ENCODE data around the gene NDP.

Gene NDP

DNA sequence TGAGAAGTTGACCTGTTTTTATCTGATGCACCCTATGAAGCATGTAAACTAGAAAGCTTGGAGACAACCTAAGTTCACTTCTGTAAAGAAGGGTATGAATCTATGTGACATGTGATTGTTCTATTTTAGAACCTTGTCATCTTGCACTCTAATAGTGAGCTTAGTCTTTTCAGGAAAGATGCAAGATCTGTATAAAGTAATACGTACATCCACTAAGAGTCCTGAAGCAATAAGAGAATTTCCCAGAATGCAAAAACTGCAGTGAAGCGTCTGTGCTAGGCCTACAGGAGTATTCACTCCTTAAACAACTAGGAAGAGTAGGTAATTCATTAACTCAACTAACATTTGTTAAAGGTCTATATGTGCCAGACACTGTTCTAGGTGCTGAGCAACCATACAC, 23.3 kb upstream of the NDP start (continued):
- TF ChIP-seq GLI2 (tag by site-specific recombination; IDR thresholded peaks at IDR 0.05; ENCODE audit: borderline replicate concordance, low read depth): no peak
- no peak for TF ChIP-seq HOXA7 (CRISPR knock-in tag; IDR thresholded peaks at IDR 0.05; ENCODE audit: borderline replicate concordance)
- no peak for TF ChIP-seq ZNF391 (tag by site-specific recombination; IDR thresholded peaks at IDR 0.05; ENCODE audit: borderline replicate concordance, low read depth)
- no peak for TF ChIP-seq ZNF37A (tag by site-specific recombination; IDR thresholded peaks at IDR 0.05)
- no peak for TF ChIP-seq ZNF248 (tag by site-specific recombination; IDR thresholded peaks at IDR 0.05)
- TF ChIP-seq REPIN1 (tag by site-specific recombination; IDR thresholded peaks at IDR 0.05; ENCODE audit: low read depth): no peak
- TF ChIP-seq ZFP69B (tag by site-specific recombination; IDR thresholded peaks at IDR 0.05): no peak
- TF ChIP-seq, protein P1, sequence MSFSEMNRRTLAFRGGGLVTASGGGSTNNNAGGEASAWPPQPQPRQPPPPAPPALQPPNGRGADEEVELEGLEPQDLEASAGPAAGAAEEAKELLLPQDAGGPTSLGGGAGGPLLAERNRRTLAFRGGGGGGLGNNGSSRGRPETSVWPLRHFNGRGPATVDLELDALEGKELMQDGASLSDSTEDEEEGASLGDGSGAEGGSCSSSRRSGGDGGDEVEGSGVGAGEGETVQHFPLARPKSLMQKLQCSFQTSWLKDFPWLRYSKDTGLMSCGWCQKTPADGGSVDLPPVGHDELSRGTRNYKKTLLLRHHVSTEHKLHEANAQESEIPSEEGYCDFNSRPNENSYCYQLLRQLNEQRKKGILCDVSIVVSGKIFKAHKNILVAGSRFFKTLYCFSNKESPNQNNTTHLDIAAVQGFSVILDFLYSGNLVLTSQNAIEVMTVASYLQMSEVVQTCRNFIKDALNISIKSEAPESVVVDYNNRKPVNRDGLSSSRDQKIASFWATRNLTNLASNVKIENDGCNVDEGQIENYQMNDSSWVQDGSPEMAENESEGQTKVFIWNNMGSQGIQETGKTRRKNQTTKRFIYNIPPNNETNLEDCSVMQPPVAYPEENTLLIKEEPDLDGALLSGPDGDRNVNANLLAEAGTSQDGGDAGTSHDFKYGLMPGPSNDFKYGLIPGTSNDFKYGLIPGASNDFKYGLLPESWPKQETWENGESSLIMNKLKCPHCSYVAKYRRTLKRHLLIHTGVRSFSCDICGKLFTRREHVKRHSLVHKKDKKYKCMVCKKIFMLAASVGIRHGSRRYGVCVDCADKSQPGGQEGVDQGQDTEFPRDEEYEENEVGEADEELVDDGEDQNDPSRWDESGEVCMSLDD (tag by site-specific recombination; IDR thresholded peaks at IDR 0.05): no peak

- TF ChIP-seq TCF7L2 (IDR thresholded peaks at IDR 0.05; ENCODE audit: borderline replicate concordance, low read depth, low read length) (no peak), ZBTB8A (tag by site-specific recombination; IDR thresholded peaks at IDR 0.05) (no peak), ZNF19 (tag by site-specific recombination; IDR thresholded peaks at IDR 0.05; ENCODE audit: low read depth) (no peak), ZNF473 (tag by site-specific recombination; IDR thresholded peaks at IDR 0.05) (no peak), GLIS2 (tag by site-specific recombination; IDR thresholded peaks at IDR 0.05) (no peak), YY2 (tag by site-specific recombination; IDR thresholded peaks at IDR 0.05) (no peak), ZNF266 (tag by site-specific recombination; IDR thresholded peaks at IDR 0.05; ENCODE audit: low read depth) (no peak), SCRT2 (tag by site-specific recombination; IDR thresholded peaks at IDR 0.05) (no peak), ZNF114 (tag by site-specific recombination; IDR thresholded peaks at IDR 0.05) (no peak)
- no peak overlapping the region for H3K4me3 ChIP-seq (ENCODE audit: low read depth, low read length)
- CTCF ChIA-PET: interaction anchor here (0.5 kb wide), 1 partner anchor 23 kb away, joined by 5 read pairs; no protein-coding TSS in a partner anchor
- POLR2A ChIA-PET: no interaction called here
- no peaks in the 10 kb centered on the region for H3K36me3 ChIP-seq (ENCODE audit: control insufficient read depth in 2 of 2, insufficient read depth in 1 of 2, low read length in 2 of 2)
- H3K4me1 ChIP-seq (ENCODE audit: control insufficient read depth, insufficient read depth, low read length): no peaks in the 10 kb centered on the region
- H3K9me3 ChIP-seq (ENCODE audit: control insufficient read depth, insufficient read depth, low read depth, low read length): no peaks in the 10 kb centered on the region
- no peak overlapping the region for H3K27ac ChIP-seq (ENCODE audit: extremely low read depth, low read depth, low read length)
Measured at GRCh38 chrX:43986083-43986482, 12.9 kb upstream of the NDP start.

DNA sequence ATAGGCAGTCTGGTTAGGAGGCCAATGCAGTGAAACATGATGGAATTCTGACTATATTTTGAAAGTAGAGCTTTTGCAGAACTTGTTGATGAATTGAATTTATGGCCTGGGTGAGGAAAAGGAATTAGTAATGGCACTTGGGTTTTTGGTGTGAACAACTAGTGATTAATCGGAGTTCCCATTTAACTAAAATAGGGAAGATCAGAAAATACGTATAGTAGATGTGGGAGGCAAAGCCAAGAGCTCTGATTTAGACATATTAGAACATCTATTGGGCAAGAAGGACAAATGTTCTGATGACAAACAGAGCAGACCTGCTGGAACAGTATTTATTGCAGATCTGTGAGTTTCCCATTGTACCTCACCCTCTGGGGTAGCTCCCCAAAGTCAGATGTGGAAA, 12.3 kb upstream of the NDP start:
- no peak overlapping the region for H3K4me3 ChIP-seq (ENCODE audit: low read depth, low read length)
- POLR2A ChIA-PET: no interaction called here

More for the DNA sequence above, 12.3 kb upstream of the NDP start:
- Histone ChIP-seq H3K4me1 (ENCODE audit: control insufficient read depth, insufficient read depth, low read length) (no peaks in the 10 kb centered on the region), H3K36me3 (ENCODE audit: control insufficient read depth in 2 of 2, insufficient read depth in 1 of 2, low read length in 2 of 2) (no peaks in the 10 kb centered on the region), H3K27ac (ENCODE audit: extremely low read depth, low read depth, low read length) (no peak overlapping the region), H3K9me3 (ENCODE audit: control insufficient read depth, insufficient read depth, low read depth, low read length) (no peaks in the 10 kb centered on the region)
- CTCF ChIA-PET: no interaction called here
- TF ChIP-seq ZNF449 (tag by site-specific recombination; IDR thresholded peaks at IDR 0.05) (no peak), IKZF3 (tag by site-specific recombination; IDR thresholded peaks at IDR 0.05) (no peak), ZNF23 (tag by site-specific recombination; IDR thresholded peaks at IDR 0.05; ENCODE audit: borderline replicate concordance) (no peak), ZNF37A (tag by site-specific recombination; IDR thresholded peaks at IDR 0.05) (no peak), ZNF423 (tag by site-specific recombination; IDR thresholded peaks at IDR 0.05) (no peak), ZNF214 (tag by site-specific recombination; IDR thresholded peaks at IDR 0.05; ENCODE audit: borderline replicate concordance) (no peak), ZIC2 (tag by site-specific recombination; IDR thresholded peaks at IDR 0.05) (no peak), BCL11A (tag by site-specific recombination; IDR thresholded peaks at IDR 0.05; ENCODE audit: low read depth) (no peak), REST (tag by site-specific recombination; IDR thresholded peaks at IDR 0.05) (no peak)
- TF ChIP-seq, protein P2, sequence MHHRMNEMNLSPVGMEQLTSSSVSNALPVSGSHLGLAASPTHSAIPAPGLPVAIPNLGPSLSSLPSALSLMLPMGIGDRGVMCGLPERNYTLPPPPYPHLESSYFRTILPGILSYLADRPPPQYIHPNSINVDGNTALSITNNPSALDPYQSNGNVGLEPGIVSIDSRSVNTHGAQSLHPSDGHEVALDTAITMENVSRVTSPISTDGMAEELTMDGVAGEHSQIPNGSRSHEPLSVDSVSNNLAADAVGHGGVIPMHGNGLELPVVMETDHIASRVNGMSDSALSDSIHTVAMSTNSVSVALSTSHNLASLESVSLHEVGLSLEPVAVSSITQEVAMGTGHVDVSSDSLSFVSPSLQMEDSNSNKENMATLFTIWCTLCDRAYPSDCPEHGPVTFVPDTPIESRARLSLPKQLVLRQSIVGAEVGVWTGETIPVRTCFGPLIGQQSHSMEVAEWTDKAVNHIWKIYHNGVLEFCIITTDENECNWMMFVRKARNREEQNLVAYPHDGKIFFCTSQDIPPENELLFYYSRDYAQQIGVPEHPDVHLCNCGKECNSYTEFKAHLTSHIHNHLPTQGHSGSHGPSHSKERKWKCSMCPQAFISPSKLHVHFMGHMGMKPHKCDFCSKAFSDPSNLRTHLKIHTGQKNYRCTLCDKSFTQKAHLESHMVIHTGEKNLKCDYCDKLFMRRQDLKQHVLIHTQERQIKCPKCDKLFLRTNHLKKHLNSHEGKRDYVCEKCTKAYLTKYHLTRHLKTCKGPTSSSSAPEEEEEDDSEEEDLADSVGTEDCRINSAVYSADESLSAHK (tag by site-specific recombination; IDR thresholded peaks at IDR 0.05): no peak
